GM21367 (cell line): ENCODE data around the gene CBLN3.
"Not testable (repeated sequence)": the region's sequence is repeated elsewhere in the genome, so short reads cannot be mapped to it uniquely, and the experiment has no call there.

Experiments
- ATAC-seq: cut with Tn5 transposase; IDR thresholded peaks from one replicate; pipeline ENCODE4 v1.9.1; 2021; ENCODE audit not compliant: unreplicated experiment

The CBLN3 gene

GRCh38 chr14:24406416-24406815 is 23.1 kb downstream of the CBLN3 start:
- no peak for ATAC-seq

DNA sequence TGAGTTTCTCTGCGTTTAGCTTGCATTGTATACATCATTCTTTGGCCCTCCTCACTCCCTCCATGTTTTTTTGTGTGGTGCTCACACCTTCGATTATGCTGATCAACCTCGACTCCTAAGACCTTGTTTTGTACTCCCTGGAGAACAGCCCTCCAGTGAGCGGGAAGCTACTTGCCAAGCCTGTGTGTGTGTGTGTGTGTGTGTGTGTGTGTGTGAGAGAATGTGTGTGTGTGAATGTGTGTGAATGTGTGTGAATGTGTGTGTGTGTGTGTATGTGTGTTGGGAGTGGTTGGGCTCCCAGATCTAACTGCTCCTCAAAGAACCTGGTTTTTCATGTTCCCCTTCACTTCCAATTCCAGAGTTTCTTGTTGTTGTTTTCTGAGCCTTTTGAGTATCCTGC is 24.7 kb downstream of the CBLN3 start:
- ATAC-seq: no peak

DNA sequence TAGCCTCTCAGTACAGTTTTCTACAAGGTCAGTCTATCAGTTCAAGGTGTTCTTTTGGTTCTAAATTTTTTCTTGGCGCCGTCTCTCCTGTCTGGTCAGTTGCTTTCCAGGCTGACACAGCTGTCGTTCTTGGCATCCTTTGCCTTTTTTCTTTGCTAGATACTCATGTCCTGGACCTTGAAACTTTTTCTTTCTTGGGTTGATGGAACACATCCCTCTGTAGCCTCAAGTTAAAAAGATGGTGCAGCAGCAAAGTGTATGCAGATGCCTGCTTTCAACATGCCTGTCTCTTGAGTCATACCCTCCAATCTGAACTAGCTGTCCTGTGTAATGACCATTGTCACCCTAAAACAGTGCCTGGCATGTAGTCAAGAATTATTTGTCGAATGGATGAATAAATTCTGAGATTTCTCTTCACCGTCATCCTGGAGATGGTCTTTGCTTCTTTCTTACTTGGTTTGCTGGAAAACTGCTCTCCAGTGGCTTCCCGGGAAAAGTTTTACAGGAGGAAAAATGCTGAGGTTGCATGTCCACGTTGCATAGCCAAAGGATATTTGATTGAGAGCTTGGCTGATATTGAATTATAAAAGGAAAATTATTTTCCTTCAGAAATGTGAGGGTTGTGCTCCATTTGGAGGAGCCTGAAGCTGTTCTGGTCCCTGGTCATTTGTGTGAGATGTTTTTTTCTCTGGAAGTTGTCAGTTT is 26.0 kb downstream of the CBLN3 start:
- ATAC-seq: no peak

DNA sequence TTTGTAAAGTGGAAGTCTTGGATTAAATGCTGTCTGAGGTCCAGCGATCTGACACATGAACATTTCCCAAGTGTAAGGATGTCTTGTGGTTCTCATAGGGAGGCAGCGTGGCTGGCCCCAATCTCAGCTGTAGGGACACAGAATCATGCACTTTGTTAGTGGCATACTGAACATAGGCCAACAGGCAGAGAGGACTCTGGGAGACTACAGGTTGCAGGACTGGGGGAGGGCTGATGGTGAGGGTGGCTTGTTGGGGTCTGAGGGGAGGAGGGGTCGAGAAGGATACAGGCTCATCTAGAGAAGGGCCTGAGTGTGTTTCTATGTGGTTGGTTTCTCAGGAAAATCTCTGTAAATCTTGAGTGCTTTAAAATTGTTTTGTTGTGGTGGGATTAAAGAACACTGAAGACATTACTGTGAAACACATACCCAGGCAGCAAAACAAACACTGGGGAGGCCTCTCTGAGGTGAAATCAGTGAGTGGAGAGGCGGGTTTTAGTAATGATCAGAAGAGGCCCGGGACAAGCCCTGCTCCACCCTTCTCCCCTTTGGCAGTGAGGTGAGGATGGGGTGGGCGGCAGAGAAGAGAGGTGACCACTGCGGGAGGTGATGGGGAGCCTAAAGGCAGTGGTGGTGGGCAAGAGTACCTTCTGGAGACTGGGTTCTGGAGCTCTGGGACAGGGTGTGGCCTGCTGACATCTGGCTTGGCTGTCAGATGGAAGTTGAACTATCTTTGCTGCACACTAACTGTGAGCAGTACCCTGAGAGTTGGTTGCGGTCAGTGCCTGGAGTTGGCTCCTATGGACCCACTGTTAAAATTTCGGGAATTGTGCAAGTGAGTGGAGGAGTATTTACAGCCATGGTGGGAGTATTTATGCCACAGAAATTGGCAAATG is 27.4 kb downstream of the CBLN3 start:
- ATAC-seq: no peak

- ATAC-seq: no peak
Measured at GRCh38 chr14:24399999-24400718, 29.3 kb downstream of the CBLN3 start.

GRCh38 chr14:24399447-24399822 is 30.0 kb downstream of the CBLN3 start:
- ATAC-seq: no peak

GRCh38 chr14:24398653-24399446 is 30.6 kb downstream of the CBLN3 start, which contains the start of gene NYNRIN:
Gene NYNRIN (plus strand): TSS chr14:24399003. CDS start chr14:24399247, 244 bp downstream.
- no peak for ATAC-seq

DNA sequence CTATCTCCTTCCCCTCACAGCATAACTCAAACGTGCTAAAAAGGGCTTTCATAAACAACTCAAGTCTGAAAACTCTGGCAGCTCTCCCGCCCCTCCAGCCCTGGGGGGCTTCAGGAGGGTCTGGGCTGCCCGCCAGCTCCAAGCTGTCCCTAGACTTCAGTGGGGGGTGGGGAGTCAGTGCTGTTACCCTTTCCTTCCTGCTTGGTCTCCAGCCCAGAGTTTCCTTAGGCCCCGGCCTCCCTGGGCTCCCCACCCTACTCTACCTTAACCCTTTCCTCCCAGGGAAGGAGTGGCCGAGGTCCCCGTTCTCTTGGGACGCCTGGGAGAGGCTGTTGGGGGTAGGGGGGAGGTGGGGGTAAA is 31.2 kb downstream of the CBLN3 start:
- no peak for ATAC-seq

DNA sequence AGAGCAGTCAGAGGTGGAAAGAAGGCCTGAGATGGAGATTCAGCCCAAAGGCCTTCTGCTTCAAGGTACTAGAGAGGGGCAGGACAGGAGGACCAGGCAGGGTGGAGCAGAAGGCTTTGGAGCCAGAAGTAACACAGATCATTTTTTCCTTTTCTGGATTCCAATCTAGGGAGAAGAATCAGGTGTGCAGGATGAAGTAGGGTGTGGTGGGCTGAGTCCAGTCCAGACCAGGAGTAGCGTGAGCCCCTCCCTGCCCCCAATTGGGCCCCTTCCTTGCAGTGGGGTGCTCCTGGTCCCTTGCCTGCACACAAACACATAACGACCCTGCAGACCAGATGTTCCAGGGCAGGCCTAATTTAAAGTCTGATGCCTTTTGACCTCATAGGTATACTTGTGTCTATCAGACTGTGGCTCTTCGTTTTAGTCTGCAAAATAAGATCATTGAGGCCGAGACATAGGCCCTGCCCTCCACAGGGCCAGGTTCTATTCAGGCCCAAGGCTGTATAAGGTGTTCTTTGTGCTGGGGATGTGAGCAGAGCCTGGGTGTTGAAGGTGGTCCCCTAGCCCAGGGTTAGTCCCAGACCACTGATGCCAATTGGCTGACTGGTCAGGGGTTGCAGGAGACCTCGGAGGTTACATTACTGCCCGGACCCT is 31.7 kb downstream of the CBLN3 start:
- no peak for ATAC-seq

DNA sequence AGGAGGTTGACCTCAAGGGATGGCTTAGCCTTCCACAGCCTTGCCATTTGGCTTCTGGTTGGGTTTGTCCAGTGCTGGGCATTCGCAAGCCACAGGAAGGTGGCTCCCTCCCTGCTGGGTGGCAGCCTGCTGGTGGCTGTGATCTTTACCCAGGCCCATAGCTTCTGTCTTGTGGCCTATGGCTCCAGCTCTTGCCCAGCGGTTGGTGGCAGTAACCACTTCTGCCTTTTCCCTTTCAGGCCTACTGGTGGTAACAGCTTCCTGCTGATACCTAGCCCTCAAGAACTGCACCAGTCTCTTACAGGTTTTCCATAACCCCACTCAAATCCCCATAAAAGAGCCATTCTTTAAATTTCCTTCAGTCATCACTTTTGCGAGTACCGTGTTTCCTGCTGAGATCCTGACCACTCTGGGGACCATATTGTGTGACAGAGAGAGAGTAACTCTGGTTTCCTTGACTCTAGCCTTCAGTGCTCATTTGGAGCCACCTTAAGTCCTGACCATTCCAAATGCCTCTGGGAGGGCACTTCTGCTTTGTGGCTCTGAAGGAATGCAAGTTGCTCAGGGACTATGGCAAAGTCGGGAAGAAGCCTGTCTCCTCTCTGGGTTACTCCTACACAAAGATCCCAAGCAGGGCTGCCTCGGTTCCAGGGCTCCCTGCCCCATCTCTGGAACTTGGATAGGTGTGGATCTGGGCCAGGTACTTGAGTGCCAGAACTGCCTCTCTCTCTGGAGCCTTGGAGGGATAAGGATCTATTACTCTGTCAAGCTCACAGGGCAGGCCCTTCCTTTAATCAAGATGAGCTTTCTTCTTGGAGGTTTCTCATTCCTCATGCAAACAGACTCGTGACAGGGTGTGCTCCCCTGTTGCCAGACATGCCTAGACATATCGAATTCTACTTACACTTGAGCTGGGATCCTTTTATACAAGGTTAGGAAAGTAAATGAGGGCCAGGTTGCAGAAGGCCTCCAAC is 33.6 kb downstream of the CBLN3 start:
- no peak for ATAC-seq

- ATAC-seq: no peak
Measured at GRCh38 chr14:24394275-24394674, 35.2 kb downstream of the CBLN3 start.

GRCh38 chr14:24392325-24393091 is 37.0 kb downstream of the CBLN3 start:
- no peak for ATAC-seq

GRCh38 chr14:24390701-24391468 is 38.6 kb downstream of the CBLN3 start:
- no peak for ATAC-seq

DNA sequence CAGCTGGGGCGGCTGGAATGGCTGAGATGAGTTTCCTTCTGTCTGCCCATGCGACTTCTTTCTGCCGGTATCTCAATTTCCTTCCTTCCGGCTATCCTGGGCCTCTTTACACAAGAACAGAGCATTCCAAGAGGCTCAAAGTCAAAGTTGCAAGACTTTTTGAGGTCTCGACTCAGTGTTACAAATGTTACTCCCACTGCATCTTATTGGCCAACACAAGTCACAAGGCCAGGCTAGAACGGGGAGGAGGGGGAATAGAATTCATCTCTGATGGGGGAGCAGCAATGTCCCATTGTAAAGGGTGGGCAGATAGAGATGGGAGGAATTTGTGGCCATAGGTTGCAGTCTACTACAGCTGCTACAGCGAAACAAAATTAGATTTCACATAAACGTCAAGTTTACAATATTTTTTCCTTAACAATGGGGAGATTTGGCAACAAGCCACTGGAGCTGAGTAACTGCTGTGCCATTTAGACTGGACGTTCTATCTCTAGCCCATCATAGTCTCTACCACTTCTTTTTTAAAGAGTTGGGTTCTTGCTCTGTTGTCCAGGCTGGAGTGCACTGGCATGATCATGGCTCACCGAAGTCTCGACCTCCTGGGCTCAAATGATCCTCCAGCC is 40.1 kb downstream of the CBLN3 start:
- no peak for ATAC-seq

- ATAC-seq: no peak
Measured at GRCh38 chr14:24388474-24389179, 40.8 kb downstream of the CBLN3 start.

DNA sequence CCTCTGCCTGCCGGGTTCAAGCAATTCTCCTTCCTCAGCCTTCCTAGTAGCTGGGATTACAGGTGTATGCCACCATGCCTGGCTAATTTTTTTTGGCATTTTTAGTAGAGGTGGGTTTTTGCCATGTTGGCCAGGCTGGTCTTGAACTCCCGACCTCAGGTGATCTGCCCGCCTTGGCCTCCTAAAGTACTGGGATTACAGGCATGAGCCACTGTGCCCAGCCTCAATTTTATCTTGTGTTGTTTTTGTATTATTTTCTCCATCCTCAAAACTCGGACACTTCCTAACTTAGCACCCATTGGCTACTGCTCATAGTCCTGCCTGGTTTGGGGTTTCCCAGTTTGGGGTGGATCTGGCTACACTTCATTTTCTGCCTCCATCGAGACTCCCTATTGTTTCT is 41.9 kb downstream of the CBLN3 start:
- not testable (repeated sequence) for ATAC-seq

DNA sequence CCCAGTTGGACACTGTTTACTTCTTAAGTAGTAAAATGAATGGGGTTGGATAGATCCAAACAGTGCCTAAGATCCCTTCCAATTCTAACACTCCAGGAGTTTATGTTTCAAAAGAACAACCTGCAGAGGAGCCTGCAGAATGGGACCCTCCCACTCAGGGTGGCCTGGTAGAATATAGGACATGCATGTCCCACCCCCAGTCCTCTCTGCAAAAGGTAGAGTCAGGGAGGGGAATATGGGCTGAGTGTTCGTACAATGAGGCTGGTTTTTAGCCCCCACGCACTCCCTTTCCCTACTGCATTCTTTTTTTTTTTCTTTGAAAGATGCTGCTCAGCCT is 42.5 kb downstream of the CBLN3 start:
- no peak for ATAC-seq
